Upper lobe of left lung (tissue), 6 donors: Measurements from ENCODE around the gene ZNF438. TPM values are rescaled to one million over a fixed set of nuclear protein-coding genes. Genes with fewer than 3 reads are reported as not detected.

Experiments
- ATAC-seq, 2 donors: fragments of 200-7000 bp; cut with Tn5 transposase; one replicate each; pipeline ENCODE4 v1.9.1; 2022; ENCODE audit warnings: mild to moderate bottlenecking in 2 of 2, moderate library complexity in 2 of 2; ENCODE audit not compliant: low FRiP score in 2 of 2
- DNase-seq, 2 donors: peaks; one replicate each; pipeline ENCODE4 v3.0.0-alpha.2; 2019 to 2020
- H3K27ac ChIP-seq, 4 donors: fragments of 200-600 bp; sonication (generic); one replicate each; pipeline ENCODE4 v1.5.1; 2016 to 2019
- H3K27me3 ChIP-seq, 4 donors: fragments of 200-600 bp; sonication (generic); one replicate each; pipeline ENCODE4 v1.5.1; 2017 to 2019
- H3K36me3 ChIP-seq, 4 donors: fragments of 200-600 bp; sonication (generic); one replicate each; pipeline ENCODE4 v1.5.1; 2016 to 2019
- H3K4me1 ChIP-seq, 4 donors: fragments of 200-600 bp; sonication (generic); one replicate each; pipeline ENCODE4 v1.5.1; 2018 to 2019
- H3K4me3 ChIP-seq, 4 donors: fragments of 200-600 bp; sonication (generic); one replicate each; pipeline ENCODE4 v1.5.1; 2017 to 2019; ENCODE audit warnings: mild to moderate bottlenecking in 2 of 4, moderate library complexity in 1 of 4
- H3K9me3 ChIP-seq, 4 donors: fragments of 200-600 bp; sonication (generic); one replicate each; pipeline ENCODE4 v1.5.1; 2018 to 2019
- CTCF ChIP-seq, 6 experiments: fragments of 450-650 bp in 4 of 6; fragments of 200-600 bp in 2 of 6; sonication (generic) in 2 of 6; IDR thresholded peaks; one replicate each; pipeline ENCODE4 v1.5.1; 2016 to 2019; ENCODE audit warnings: antibody characterized with exemption in 6 of 6
- EP300 ChIP-seq, 4 donors: sonication (generic); formaldehyde crosslinking; IDR thresholded peaks; one replicate each; pipeline ENCODE4 v1.5.1; 2017; ENCODE audit warnings: antibody characterized with exemption in 4 of 4, control low read depth in 2 of 4
- POLR2A ChIP-seq, 4 donors: fragments of 450-650 bp; IDR thresholded peaks; one replicate each; pipeline ENCODE4 v1.5.1; 2016 to 2017; ENCODE audit warnings: antibody characterized with exemption in 4 of 4, mild to moderate bottlenecking in 2 of 4
- POLR2AphosphoS5 ChIP-seq, 2 donors: sonication (generic); formaldehyde crosslinking; IDR thresholded peaks; one replicate each; pipeline ENCODE4 v1.5.1; 2017; ENCODE audit warnings: antibody characterized with exemption in 2 of 2
- WGBS, 2 donors: methylation state at CpG; one replicate each; pipeline ENCODE4 v1.1.5; 2017 to 2018; 5-methylcytosine and 5-hydroxymethylcytosine counted together
- total RNA-seq, 6 donors: library from RNA; depleted of rRNA in 4 of 6; stranded (reverse); fragments of >200 nt in 4 of 6; gene quantifications; one replicate each; pipeline versions ENCODE4 v1.1.0 to v1.2.1, GENCODE V29; 2016 to 2021
- donor health status: DM: no; HTN: no; CAD: no; lungs with moderate emphysema.
- donor health status: DM: no; HTN: yes; CAD: no; lungs with severe emphysema.

The ZNF438 gene
- total RNA-seq, 6 donors from 2014 or later: 10.5 to 25.1 (median 13.7) TPM

GRCh38 chr10:30977385-30977784 lies 54.3 kb downstream of the ZNF438 start:
- no peak for TF ChIP-seq CTCF (IDR thresholded peaks at IDR 0.05)
- no peak for TF ChIP-seq EP300 (IDR thresholded peaks at IDR 0.05)
- TF ChIP-seq POLR2A (IDR thresholded peaks at IDR 0.05): no peak
- no peak for TF ChIP-seq POLR2AphosphoS5 (IDR thresholded peaks at IDR 0.05)
- H3K4me3 ChIP-seq: no peak overlapping the region
- H3K9me3 ChIP-seq: no peaks in the 10 kb centered on the region
- no peaks in the 10 kb centered on the region for H3K36me3 ChIP-seq
- 87 to 97% methylated on average over 8 of the region's 8 CpGs for WGBS, 2 donors
- no peaks in the 10 kb centered on the region for H3K27me3 ChIP-seq
- peaks cover 6 to 11% (median 9%) of the 10 kb centered on the region in 4 donors for H3K4me1 ChIP-seq
- ATAC-seq (no peak), DNase-seq (no peak)
- H3K27ac ChIP-seq: no peak overlapping the region

DNA sequence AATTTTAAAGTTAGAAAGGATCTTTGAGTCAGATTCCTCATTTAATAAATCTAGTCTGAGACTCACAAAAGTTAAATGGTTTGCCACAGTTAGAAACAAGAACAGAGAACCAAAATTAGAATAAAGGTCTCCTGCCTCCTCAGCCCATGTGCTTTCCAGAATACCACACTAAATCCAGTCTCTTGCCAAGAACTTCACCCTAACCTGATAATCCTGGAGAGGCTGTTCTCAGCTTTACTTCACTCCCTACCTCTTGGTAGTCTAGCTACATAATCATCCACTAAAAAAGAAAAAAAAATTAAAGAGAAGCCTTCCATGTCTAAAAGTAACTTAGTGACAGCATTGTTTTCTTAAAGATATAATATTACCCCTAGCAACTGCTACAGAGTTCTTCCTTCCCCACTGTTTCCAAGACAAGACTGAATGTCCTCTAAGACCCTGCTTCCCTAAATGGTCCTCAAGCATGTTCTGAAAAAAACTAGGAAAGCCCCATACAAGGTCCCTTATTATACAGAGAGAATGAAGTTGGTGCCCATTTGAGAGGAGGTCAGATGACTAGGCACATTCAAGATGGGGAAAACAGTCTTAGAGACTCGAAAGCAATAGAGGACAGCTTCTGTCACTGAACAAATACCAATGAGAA lies 56.8 kb downstream of the ZNF438 start:
- Histone ChIP-seq H3K27me3 (no peaks in the 10 kb centered on the region), H3K27ac (no peak overlapping the region), H3K36me3 (no peaks in the 10 kb centered on the region), H3K4me1 (no peaks in the 10 kb centered on the region), H3K4me3 (no peak overlapping the region), H3K9me3 (no peaks in the 10 kb centered on the region)
- ATAC-seq (peak in 1 of 2 donors; percentile 54), DNase-seq (no peak)
- 86 to 90% methylated on average over 1 of the region's 1 CpG for WGBS, 2 donors
- no peak for TF ChIP-seq EP300 (IDR thresholded peaks at IDR 0.05)
- TF ChIP-seq CTCF (IDR thresholded peaks at IDR 0.05): no peak
- TF ChIP-seq POLR2AphosphoS5 (IDR thresholded peaks at IDR 0.05): no peak
- no peak for TF ChIP-seq POLR2A (IDR thresholded peaks at IDR 0.05)

DNA sequence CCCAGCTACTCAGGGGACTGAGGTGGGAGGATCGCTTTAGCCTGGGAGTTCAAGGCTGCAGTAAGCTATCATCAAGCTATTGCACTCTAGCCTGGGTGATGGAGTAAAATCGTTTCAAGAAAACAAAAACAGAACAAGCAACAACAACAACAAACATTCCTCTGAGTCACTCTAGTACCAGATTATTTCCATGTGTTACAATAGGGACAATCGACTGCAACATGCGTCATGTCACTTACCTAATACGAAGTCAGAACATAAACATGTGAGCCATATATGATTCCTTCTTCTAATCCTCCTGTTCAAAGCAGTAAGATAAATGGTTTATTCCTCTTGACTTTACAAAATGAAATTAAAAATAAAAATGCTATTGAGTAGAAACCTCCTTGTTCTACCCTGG lies 57.3 kb downstream of the ZNF438 start:
- no peaks in the 10 kb centered on the region for H3K27me3 ChIP-seq
- ATAC-seq: no peak
- DNase-seq: no peak
- no peak overlapping the region for H3K27ac ChIP-seq
- H3K9me3 ChIP-seq: no peaks in the 10 kb centered on the region
- no peak overlapping the region for H3K4me3 ChIP-seq
- WGBS, 2 donors: 89 to 91% methylated on average over 5 of the region's 5 CpGs
- no peaks in the 10 kb centered on the region for H3K36me3 ChIP-seq
- no peak for TF ChIP-seq POLR2AphosphoS5 (IDR thresholded peaks at IDR 0.05)
- no peak for TF ChIP-seq CTCF (IDR thresholded peaks at IDR 0.05)
- no peak for TF ChIP-seq POLR2A (IDR thresholded peaks at IDR 0.05)
- TF ChIP-seq EP300 (IDR thresholded peaks at IDR 0.05): no peak
- H3K4me1 ChIP-seq: peaks cover 0 to 5% (median 0%) of the 10 kb centered on the region in 4 donors

- Histone ChIP-seq H3K4me1 (peaks cover 0 to 5% (median 0%) of the 10 kb centered on the region in 4 donors), H3K36me3 (no peaks in the 10 kb centered on the region), H3K9me3 (no peaks in the 10 kb centered on the region), H3K27me3 (no peaks in the 10 kb centered on the region), H3K27ac (no peak overlapping the region), H3K4me3 (no peak overlapping the region)
- 75 to 77% methylated on average over 5 to 6 of the region's 6 CpGs for WGBS, 2 donors
- DNase-seq (no peak), ATAC-seq (no peak)
- no peak for TF ChIP-seq POLR2A (IDR thresholded peaks at IDR 0.05)
- TF ChIP-seq EP300 (IDR thresholded peaks at IDR 0.05): no peak
- TF ChIP-seq CTCF (IDR thresholded peaks at IDR 0.05): no peak
- TF ChIP-seq POLR2AphosphoS5 (IDR thresholded peaks at IDR 0.05): no peak
Observed at GRCh38 chr10:30973737-30974136, 57.9 kb downstream of the ZNF438 start.
